ENCODE results near the gene NACC2. TPM values are rescaled to one million over a fixed set of nuclear protein-coding genes. Genes with fewer than 3 reads are reported as not detected.

Gene NACC2
- total RNA-seq, result 10 to 100 TPM; 10.4 to 21.6 (median 12.8) TPM

GRCh38 chr9:136095070-136096058 is at the start of gene NACC2:
Gene NACC2 (minus strand): TSS chr9:136095289. CDS start chr9:136050521, 44,768 bp downstream.
- Histone ChIP-seq H3K4me3 (peak within 1 kb of the TSS; percentile 70 to 97 (median 88)), H3K27ac (peak within 1 kb of the TSS; percentile 84 to 98 (median 94)), H3K9me3 (no peaks in the 10 kb centered on the region), H3K4me1 (peaks cover 22 to 66% (median 41%) of the 10 kb centered on the region in 3 donors), H3K27me3 (peaks cover 0 to 25% (median 0%) of the 10 kb centered on the region in 4 donors), H3K36me3 (no peaks in the 10 kb centered on the region)
- WGBS, 2 donors, result no CpG with 5 or more reads among the region's 143 CpGs
- DNase-seq, result no peak
- intact Hi-C loops (cut with DNase I), result no loop called here
- TF ChIP-seq CTCF (IDR thresholded peaks at IDR 0.05) (no peak), POLR2A (IDR thresholded peaks at IDR 0.05) (peak in 2 of 4 donors; percentile 19 to 40)

GRCh38 chr9:136144450-136144849 is 49.4 kb upstream of the NACC2 start:
- Histone ChIP-seq H3K36me3 (no peaks in the 10 kb centered on the region), H3K4me3 (no peak overlapping the region), H3K27me3 (peaks cover 0 to 91% (median 3%) of the 10 kb centered on the region in 4 donors), H3K4me1 (peaks cover 0 to 20% (median 0%) of the 10 kb centered on the region in 3 donors), H3K27ac (no peak overlapping the region), H3K9me3 (no peaks in the 10 kb centered on the region)
- intact Hi-C loops (cut with DNase I), result loop anchor here (10.0 kb wide), 2 partner anchors 60 to 140 kb away; partner anchors contain the start of gene LHX3
- no peak for DNase-seq
- TF ChIP-seq CTCF (IDR thresholded peaks at IDR 0.05), result no peak
- TF ChIP-seq POLR2A (IDR thresholded peaks at IDR 0.05), result no peak
- 85% methylated on average over 11 of the region's 11 CpGs; no CpG with 5 or more reads in 1 of the 2 donors for whole genome bisulfite sequencing, 2 donors

GRCh38 chr9:136143215-136144001 is 48.3 kb upstream of the NACC2 start:
- Histone ChIP-seq H3K36me3 (no peaks in the 10 kb centered on the region), H3K9me3 (no peaks in the 10 kb centered on the region), H3K4me3 (no peak overlapping the region), H3K27me3 (peaks cover 0 to 91% (median 3%) of the 10 kb centered on the region in 4 donors), H3K4me1 (peaks cover 0 to 18% (median 0%) of the 10 kb centered on the region in 3 donors), H3K27ac (no peak overlapping the region)
- WGBS, 2 donors, result 40% methylated on average over 1 to 2 of the region's 16 CpGs
- no peak for TF ChIP-seq POLR2A (IDR thresholded peaks at IDR 0.05)
- TF ChIP-seq CTCF (IDR thresholded peaks at IDR 0.05), result peak in 2 of 6 experiments; percentile 12 to 25
- no peak for DNase-seq
- intact Hi-C loops (cut with DNase I), result loop anchor here (10.0 kb wide), 2 partner anchors 61 to 141 kb away; partner anchors contain the start of gene LHX3

GRCh38 chr9:136142859-136143214 is 47.7 kb upstream of the NACC2 start:
- H3K9me3 ChIP-seq, result no peaks in the 10 kb centered on the region
- intact Hi-C loops (cut with DNase I), result loop anchor here (10.0 kb wide), 2 partner anchors 62 to 142 kb away; partner anchors contain the start of gene LHX3
- WGBS, 2 donors, result 64 to 84% methylated on average over 3 to 5 of the region's 13 CpGs
- H3K4me1 ChIP-seq, result peaks cover 0 to 12% (median 0%) of the 10 kb centered on the region in 3 donors
- no peak overlapping the region for H3K27ac ChIP-seq
- peaks cover 0 to 91% (median 3%) of the 10 kb centered on the region in 4 donors for H3K27me3 ChIP-seq
- DNase-seq, result no peak
- no peak for TF ChIP-seq POLR2A (IDR thresholded peaks at IDR 0.05)
- H3K4me3 ChIP-seq, result no peak overlapping the region
- H3K36me3 ChIP-seq, result no peaks in the 10 kb centered on the region

- peaks cover 0 to 91% (median 3%) of the 10 kb centered on the region in 4 donors for H3K27me3 ChIP-seq
- no peaks in the 10 kb centered on the region for H3K9me3 ChIP-seq
- DNase-seq, result no peak
- H3K4me3 ChIP-seq, result no peak overlapping the region
- intact Hi-C loops (cut with DNase I), result loop anchor here (10.0 kb wide), 2 partner anchors 62 to 142 kb away; partner anchors contain the start of gene LHX3
- TF ChIP-seq CTCF (IDR thresholded peaks at IDR 0.05) (no peak), POLR2A (IDR thresholded peaks at IDR 0.05) (no peak)
- WGBS, 2 donors, result 38 to 69% methylated on average over 1 to 2 of the region's 6 CpGs
- H3K36me3 ChIP-seq, result no peaks in the 10 kb centered on the region
- H3K4me1 ChIP-seq, result peaks cover 0 to 12% (median 0%) of the 10 kb centered on the region in 3 donors
- H3K27ac ChIP-seq, result no peak overlapping the region
These were observed 47.3 kb upstream of the NACC2 start for GRCh38 chr9:136142414-136142796.
